H7 (cell line): ENCODE measurements around the gene NEUROG3. TPM values are rescaled to one million over a fixed set of nuclear protein-coding genes. Genes with fewer than 3 reads are reported as not detected.
"Not testable (repeated sequence)": the region's sequence is repeated elsewhere in the genome, so short reads cannot be mapped to it uniquely, and the experiment has no call there.

Experiments
- DNase-seq: peaks from one replicate; pipeline ENCODE4 v3.0.0; 2012
- H3K27me3 ChIP-seq: 2 replicates; pipeline ENCODE4 v1.6.0; 2011; ENCODE audit warnings: mild to moderate bottlenecking, low read length; ENCODE audit not compliant: control insufficient read depth, insufficient read depth
- H3K36me3 ChIP-seq: replicated peaks from 2 replicates; pipeline ENCODE4 v1.5.1; 2011; ENCODE audit warnings: low read length; ENCODE audit not compliant: control insufficient read depth, insufficient read depth
- H3K4me3 ChIP-seq: 2 replicates; pipeline ENCODE4 v1.5.1; 2011; ENCODE audit warnings: low read depth, mild to moderate bottlenecking, control low read depth, low read length, moderate library complexity; ENCODE audit not compliant: insufficient read depth
- total RNA-seq: library from RNA; depleted of rRNA; stranded (reverse); fragments of >200 nt; shearing (Covaris generic); gene quantifications from 2 replicates; pipeline ENCODE4 v1.2.3, GENCODE V29; 2014; rRNA removed

The NEUROG3 gene
- total RNA-seq, 1 experiment from 2014 or later: 0.14 TPM

DNA sequence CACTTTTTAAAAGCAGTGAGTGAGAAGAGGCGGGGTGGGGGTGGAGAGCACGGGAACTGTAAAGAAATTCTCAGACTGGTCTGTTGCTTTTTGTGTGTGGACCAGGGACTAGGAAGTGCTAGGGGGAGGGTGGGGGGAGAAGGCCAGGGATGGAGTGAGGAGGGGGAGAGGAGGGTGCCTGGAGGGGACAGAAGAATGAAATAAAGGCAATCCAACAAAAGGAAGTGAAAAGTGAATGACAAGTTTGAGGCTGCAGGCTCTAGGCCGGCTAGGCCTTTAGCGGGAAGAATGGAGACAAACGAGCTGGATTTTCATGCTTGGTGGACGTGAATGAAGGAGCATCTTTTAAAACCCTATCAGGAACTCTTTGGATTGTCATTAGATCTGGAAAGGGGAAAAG is 13.7 kb downstream of the NEUROG3 start:
- no peak overlapping the region for H3K4me3 ChIP-seq
- peaks cover 8% of the 10 kb centered on the region for H3K27me3 ChIP-seq
- no peaks in the 10 kb centered on the region for H3K36me3 ChIP-seq
- no peak for DNase-seq

GRCh38 chr10:69558559-69558958 is 14.7 kb downstream of the NEUROG3 start:
- H3K36me3 ChIP-seq: no peaks in the 10 kb centered on the region

DNA sequence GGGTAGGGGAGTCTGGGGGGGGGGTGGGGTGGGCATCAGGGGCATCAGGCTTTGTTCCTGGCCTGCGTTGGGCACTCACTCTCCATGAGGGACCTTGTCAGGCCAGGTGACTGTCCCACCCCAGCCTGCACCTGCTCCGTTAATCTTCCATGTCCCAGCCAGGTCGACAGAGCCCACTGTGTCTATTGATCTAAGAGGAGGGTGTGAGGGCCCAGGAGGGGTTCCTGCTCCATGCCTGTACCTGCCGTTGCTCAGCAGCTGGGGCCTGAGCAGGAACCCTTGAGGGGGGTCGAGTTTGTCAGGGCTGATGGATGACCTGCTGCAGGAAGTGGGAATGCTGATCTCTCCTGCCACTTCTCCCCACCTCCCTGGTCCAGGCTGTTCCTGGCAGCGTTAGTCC is 18.6 kb downstream of the NEUROG3 start:
- DNase-seq: no peak
- no peaks in the 10 kb centered on the region for H3K27me3 ChIP-seq

More at GRCh38 chr10:69558559-69558958, 14.7 kb downstream of the NEUROG3 start:
- Histone ChIP-seq H3K27me3 (peaks cover 2% of the 10 kb centered on the region), H3K4me3 (no peak overlapping the region)
- no peak for DNase-seq

GRCh38 chr10:69553328-69553727 is 19.9 kb downstream of the NEUROG3 start:
- no peak for DNase-seq
- H3K27me3 ChIP-seq: no peaks in the 10 kb centered on the region
- no peaks in the 10 kb centered on the region for H3K36me3 ChIP-seq

More for the DNA sequence above, 18.6 kb downstream of the NEUROG3 start:
- Histone ChIP-seq H3K36me3 (no peaks in the 10 kb centered on the region), H3K4me3 (no peak overlapping the region)

DNA sequence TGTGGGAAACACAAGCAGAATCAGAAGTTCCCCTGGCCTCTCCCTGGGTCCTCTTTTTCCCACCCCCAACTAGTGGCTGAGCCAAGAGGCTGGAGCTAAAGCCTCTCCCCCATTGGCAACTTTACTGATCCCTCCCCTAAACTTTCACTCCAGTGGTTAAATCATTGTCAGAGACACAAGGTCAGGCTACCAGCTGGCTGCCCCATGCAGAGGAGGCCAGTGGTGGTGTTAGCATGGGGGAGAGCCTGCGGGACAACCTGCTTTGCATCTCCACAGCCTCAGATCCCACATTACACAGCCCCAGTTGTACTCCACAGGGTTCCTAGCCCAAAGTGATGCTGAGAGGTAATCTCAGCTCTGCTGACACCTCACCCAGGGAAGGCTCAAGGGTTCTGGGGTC is 21.0 kb downstream of the NEUROG3 start:
- Histone ChIP-seq H3K27me3 (no peaks in the 10 kb centered on the region), H3K4me3 (no peak overlapping the region), H3K36me3 (no peaks in the 10 kb centered on the region)
- DNase-seq: no peak

More at GRCh38 chr10:69553328-69553727, 19.9 kb downstream of the NEUROG3 start:
- no peak overlapping the region for H3K4me3 ChIP-seq

DNA sequence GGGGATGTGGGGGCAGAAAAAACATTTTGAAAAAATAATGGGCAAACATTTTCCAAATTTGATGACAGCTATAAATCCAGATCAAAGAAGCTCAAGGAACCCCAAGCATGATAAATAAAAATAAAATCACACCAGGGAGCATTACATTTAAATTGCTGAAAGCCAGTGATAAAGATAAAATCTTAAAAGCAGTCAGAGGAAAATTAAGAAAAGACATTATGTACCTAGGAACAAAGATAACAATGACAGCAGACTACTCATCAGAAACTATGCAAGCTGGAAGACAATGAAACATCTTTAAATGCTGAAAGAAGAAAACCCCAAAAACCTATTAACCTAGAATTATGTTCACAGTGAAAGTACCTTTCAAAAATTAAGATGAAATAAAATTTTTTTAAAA is 23.3 kb downstream of the NEUROG3 start:
- Histone ChIP-seq H3K36me3 (no peaks in the 10 kb centered on the region), H3K27me3 (no peaks in the 10 kb centered on the region), H3K4me3 (no peak overlapping the region)
- no peak for DNase-seq

DNA sequence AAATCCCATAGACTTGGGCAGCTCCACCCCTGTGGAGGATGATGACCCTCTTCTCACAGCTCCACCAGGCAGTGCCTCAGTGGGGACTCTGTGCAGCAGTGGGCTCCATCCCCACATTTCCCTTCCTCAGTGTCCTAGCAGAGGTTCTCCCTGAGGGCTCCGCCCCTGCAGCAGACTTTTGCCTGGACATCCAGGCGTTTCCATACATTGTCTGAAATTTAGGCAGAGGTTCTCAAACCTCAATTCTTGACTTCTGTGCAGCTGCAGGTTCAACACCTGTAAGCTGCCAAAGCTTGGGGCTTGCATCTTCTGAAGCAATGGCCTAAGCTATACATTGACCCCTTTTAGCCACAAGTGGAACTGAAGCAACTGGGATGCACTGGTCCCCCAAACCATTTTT is 31.8 kb downstream of the NEUROG3 start:
- Histone ChIP-seq H3K27me3 (no peaks in the 10 kb centered on the region), H3K36me3 (no peaks in the 10 kb centered on the region), H3K4me3 (no peak overlapping the region)
- no peak for DNase-seq

GRCh38 chr10:69538461-69538860 is 34.8 kb downstream of the NEUROG3 start:
- Histone ChIP-seq H3K4me3 (no peak overlapping the region), H3K27me3 (no peaks in the 10 kb centered on the region), H3K36me3 (no peaks in the 10 kb centered on the region)
- DNase-seq: no peak

- no peaks in the 10 kb centered on the region for H3K27me3 ChIP-seq
- H3K36me3 ChIP-seq: no peaks in the 10 kb centered on the region
- DNase-seq: no peak
- no peak overlapping the region for H3K4me3 ChIP-seq
These were observed 35.8 kb downstream of the NEUROG3 start for GRCh38 chr10:69537449-69537848.

- not testable (repeated sequence) for H3K27me3 ChIP-seq, H3K36me3 ChIP-seq, DNase-seq, H3K4me3 ChIP-seq
These were observed 36.7 kb downstream of the NEUROG3 start for GRCh38 chr10:69536521-69536920.

- Histone ChIP-seq H3K27me3 (no peaks in the 10 kb centered on the region), H3K36me3 (no peaks in the 10 kb centered on the region), H3K4me3 (no peak overlapping the region)
- DNase-seq: no peak
These were observed 39.6 kb downstream of the NEUROG3 start for GRCh38 chr10:69533658-69534057.

GRCh38 chr10:69527961-69528360 is 45.3 kb downstream of the NEUROG3 start:
- no peak overlapping the region for H3K4me3 ChIP-seq
- DNase-seq: no peak
- no peaks in the 10 kb centered on the region; the same call in 1 of the 2 replicates for H3K27me3 ChIP-seq
- no peaks in the 10 kb centered on the region for H3K36me3 ChIP-seq

Other genes with a start within 250 kb of the NEUROG3 start
- 0.48 TPM in 1 of 2 replicates, not detected in the other for gene TACR2, start 156.5 kb downstream of the NEUROG3 start, total RNA-seq
- 5.0 and 6.5 TPM in 2 replicates for gene TSPAN15, start 122.0 kb downstream of the NEUROG3 start, total RNA-seq
- 5.8 and 8.4 TPM in 2 replicates for gene FAM241B, start 56.8 kb upstream of the NEUROG3 start, total RNA-seq
- 16.6 and 18.0 TPM in 2 replicates for gene COL13A1, start 228.5 kb upstream of the NEUROG3 start, total RNA-seq